ENCODE data around the gene CHM. TPM values are rescaled to one million over a fixed set of nuclear protein-coding genes. Genes with fewer than 3 reads are reported as not detected.

The CHM gene
- polyA plus RNA-seq, 4 donors = 22.1 to 32.9 (median 28.4) TPM

DNA sequence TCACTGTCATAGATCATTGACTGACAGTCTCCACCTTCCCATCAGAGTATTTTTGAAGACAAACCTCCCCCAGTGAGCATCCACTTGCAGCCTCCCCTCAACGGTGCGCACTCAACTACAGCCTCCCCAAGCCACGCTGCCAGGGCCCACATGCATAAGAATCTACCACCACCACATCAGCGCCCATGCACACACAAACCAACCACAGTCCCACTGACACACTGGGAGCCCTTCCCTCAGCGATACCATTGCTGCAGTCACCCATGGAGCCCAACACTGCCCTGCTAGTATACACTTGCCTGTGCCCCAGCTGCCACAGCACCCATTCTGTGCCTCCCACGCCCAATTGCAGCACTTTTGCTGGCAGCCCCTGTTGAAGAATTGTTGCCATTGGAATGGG lies 132.9 kb downstream of the CHM start:
- DNase-seq (ENCODE audit: low read depth in 4 of 4, low spot score in 3 of 4) = no peak

DNA sequence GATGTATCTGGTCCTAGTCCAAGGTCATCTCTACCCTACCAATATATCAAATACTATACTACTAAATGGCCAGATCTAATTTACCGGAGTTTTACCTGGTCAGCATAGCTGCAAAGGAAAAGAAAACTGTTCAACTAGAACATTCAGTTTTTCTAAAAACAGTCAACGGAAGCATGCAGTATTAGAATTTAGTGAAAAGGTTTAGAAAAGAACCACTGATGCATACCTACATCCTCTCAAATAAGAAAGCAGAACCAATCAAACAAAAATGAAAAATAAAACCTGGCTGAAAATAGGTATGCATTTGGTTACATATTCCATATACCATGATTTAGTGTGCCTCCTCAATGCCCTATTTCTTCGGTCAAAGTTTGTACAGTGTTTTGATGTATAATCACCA lies 140.0 kb downstream of the CHM start:
- no peak for DNase-seq (ENCODE audit: low read depth in 4 of 4, low spot score in 3 of 4)

DNA sequence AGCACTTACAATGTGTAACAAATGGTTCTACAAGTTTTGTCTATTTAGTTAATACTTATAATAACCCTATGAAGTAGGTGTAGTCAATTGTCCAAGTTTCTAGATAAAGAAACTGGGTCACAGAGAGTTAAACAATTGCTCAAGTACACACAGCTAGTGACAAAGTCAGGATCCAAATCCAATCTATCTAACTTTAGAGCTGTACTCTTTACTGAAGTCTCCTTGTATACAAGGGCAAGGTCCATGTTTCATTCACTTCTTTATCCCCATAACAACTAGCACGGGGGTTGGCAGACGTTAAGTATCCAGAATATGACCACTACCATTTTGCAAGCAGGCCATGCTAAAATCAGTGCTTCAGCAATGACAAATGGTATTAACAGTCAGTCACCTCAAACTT lies 141.0 kb downstream of the CHM start:
- DNase-seq (ENCODE audit: low read depth in 4 of 4, low spot score in 3 of 4) = no peak

DNA sequence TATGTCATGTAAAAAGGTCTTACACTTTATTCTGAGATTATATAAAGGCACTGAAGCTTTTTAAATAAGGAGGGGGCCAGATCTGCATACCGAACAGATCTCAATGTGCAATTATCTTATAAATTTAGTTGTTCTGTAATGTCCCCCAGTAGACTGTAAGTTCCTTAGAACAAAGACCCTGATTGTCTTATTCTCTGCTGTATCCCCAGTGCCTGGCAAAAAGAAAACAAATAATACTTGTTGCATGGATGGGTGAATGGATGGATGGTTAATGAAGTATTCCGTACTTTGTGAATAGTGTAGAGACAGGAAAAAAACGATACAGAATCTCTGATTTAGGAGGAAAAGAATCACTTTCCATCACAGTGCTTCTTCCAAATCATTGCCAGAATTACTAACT lies 141.5 kb downstream of the CHM start:
- DNase-seq (ENCODE audit: low read depth in 4 of 4, low spot score in 3 of 4) = no peak

DNA sequence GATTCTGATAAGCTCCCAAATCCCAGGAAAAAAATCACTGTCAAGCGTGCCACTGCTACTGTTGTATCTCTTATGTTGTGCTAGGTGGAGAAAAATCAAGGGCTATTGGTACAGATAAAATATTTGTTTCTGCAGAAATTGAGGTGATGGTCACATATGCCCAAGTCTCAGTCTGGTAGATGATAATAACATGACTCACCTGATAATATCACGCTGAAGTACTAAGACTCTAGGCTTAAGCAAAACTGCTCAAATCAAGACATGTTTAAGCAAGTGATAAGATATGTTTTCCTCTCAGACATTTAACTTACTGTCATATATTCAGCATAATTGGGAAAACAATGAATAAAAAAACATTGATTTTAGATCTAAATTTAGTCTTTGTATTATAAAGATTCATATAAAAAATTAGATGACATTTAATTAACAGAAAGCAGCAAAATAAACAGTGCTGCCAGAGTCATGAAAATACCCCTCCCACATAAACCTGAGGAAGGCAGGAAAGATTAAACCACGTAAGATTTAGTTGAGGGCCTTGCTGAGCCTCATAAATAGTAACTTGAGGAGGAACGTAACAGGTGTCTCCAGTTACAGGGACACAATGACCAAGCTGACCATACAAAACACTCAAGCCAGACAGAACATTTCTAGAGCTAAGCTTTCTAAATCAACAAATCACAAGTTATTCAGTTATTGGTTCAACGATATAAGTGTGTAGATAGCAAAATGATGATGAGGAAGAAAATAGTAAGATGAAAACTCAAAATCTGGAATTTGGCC lies 143.5 kb downstream of the CHM start:
- DNase-seq (ENCODE audit: low read depth in 4 of 4, low spot score in 3 of 4) = no peak

DNA sequence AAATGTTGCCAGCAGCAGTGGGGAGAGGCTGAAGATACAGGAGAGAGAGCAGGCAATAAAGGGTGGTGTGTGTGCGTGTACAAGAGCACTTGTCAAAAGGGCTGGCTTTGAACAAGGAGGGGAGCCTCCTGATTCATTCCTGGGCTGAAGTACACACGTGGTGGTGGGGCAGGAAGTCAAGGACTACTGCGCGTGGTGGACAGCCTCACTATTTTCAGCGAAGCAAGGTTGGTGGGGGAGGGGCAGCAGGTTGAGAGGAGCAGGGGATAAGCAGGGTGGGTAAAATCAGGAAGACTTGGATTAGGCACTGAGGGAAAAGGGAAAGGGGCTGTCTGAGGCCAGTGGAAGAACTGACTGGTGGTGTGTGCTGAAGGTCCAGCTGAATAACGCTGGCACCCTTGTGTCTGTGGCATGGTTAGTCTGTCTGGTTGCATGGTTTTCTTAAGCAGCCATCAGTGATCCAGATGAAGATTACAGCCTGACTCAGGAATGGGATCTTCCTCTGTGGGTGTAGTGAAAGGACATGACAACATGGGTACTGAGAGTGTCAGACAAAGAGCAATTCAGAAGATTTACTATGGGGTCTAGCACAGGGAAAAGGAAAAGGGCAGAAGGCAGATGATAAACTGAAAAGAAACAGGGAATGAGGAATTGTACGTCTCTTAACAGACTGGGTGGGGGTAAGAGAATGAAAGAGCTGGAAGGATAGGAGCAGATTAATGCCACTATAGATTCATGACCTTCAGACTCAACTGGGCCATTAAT lies 149.8 kb downstream of the CHM start:
- DNase-seq (ENCODE audit: low read depth in 4 of 4, low spot score in 3 of 4) = no peak

DNA sequence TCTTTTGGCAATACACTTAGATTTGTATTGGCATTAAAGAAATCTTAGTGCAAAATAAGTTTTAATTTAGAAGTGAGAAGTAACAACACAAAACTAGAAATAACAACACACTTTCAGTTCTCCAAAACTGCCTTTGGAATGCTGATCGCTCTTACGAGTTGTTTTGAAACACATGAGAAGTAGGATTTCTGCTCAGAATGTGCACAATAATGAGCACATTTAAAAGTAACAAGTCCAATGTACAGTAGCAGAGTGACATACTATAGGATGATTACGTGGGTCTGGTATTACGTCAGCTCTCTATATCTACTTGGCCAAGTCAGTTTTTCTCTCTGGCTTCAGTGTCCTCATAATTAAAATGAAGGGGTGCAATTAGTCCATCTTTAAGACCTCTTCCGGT lies 164.8 kb downstream of the CHM start:
- DNase-seq (ENCODE audit: low read depth in 4 of 4, low spot score in 3 of 4) = no peak

DNA sequence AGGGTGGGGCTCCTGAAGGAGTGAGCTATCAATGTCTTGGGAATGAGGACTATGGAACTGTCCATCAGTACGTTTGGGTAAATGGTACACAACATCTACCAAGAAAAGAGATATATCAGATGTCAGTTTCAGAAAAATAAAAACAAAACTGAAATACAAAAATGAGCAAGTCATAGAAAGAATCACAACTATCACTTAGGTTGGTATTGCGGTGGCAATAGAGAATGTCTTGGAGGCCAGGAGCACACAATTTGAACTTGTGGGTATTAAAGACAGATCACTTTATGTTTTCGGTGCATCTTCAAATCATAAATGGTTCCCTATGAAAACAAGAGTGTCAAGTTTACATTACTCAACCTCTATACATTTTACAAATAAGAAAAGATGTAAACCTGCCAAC lies 176.8 kb downstream of the CHM start:
- DNase-seq (ENCODE audit: low read depth in 4 of 4, low spot score in 3 of 4) = no peak

DNA sequence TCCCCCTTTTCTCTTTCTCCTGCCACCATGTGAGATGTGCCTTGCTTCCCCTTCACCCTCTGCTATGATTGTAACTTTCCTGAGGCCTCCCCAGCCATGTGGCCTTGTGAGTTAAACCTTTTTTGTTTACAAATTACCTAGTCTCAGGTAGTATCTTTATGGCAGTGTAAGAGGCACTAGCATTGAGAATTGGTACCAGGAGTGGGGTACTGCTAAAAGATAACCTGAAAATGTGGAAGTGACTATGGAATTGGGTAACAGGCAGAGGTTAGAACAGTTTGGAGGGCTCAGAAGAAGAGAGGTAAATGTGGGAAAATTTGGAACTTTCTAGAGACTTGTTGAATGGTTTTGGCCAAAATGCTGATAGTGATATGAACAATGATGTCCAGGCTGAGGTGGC lies 182.0 kb downstream of the CHM start:
- DNase-seq (ENCODE audit: low read depth in 4 of 4, low spot score in 3 of 4) = no peak

DNA sequence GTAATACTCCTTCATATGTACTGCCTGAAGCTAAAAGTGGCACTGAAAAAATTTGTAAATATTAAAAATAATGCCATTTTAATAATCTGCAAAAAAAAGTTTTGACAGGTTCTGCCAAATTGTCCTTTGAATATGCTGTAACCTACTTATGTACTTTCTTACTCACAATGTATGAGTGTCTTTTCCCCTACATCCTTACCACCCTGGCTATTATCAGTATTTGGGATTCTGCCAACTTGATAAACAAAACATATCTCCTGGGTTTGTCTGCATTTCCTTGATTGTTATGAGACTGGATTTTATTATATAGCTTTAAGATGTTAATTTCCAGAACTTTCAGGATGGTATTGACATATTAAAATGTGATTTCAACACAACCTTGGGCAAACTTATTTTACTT lies 187.9 kb downstream of the CHM start:
- DNase-seq (ENCODE audit: low read depth in 4 of 4, low spot score in 3 of 4) = no peak

DNA sequence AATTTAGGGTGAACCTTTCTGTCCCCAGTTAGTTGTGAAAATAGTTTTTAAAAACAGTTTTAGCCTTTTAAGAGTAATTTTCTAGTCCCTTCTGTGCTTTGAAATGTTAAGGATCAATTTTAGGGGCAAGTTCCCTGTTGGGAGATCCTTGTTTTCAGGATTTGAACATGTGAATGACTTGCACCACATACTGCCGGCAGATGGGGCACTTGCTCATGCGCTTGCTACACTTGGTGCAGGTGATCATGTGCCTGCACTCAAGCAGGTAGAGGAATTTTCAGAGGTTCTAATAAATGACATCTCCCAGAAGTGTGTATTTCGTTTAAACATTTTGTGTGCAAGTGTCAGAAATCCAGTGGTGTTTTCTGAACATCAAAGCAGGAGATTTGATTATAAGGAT lies 195.9 kb downstream of the CHM start:
- no peak for DNase-seq (ENCODE audit: low read depth in 4 of 4, low spot score in 3 of 4)

DNA sequence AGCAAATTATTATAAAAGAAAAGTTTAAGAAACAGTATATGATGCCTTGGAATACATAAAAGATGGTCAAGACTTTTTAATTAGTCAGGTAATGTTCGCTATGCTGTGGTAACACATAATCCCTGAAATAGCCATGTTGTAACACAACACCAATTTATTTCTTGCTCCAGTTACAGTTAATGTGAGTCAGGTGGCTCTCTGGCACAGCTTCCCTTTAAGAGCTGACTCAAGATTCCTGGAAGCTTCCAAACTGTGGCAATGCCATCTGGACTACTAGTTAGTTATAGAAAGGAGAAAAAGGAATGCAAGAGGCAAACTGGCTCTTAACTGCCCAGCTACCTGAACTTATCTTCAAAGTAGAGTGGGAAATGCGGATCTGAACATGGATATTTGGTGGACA lies 210.5 kb downstream of the CHM start:
- no peak for DNase-seq (ENCODE audit: low read depth in 4 of 4, low spot score in 3 of 4)

DNA sequence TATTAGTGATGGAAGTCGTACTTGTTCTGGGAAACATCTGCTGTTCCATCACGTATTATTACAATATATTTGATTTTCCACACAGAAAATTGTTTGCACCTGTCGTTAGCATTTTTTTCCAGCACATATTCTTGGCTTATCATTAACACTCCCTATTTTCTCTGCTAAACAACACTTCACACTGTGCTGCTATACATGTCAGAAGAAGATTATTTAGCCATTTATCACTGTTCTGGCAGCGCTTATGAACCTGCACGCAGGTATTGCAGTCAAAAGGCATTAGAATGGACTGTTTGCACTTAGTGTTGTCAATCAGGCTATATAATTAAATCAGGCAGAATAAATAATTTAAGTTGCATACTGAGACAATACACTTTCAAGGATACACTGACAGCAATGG lies 218.6 kb downstream of the CHM start:
- DNase-seq (ENCODE audit: low read depth in 4 of 4, low spot score in 3 of 4) = no peak

DNA sequence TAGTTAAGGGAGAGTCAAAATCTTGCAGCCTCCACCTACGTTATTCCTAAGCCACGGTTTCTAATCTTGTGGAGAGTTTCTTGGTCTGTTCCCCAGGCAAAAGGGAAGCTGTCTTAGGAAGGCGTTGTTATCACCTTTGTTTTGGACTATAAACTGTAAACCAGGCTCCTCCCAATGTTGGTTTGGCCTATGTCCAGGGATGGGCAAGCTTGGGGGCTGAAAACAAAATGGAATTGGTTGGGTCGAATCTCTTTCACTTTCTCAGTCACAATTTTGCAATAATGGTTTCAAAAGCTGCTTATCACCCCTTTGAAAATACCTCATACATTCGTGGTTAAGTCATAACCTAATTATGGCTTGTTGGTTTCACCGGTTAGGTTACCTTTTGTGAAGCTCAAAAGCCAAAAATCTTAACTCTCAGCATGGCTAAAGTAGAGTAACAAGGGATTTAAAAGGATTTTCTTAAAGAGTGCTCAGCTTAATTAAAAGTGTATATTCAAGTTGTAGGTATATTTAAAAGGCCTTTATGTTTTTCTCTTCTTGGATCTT lies 232.1 kb downstream of the CHM start:
- DNase-seq (ENCODE audit: low read depth in 4 of 4, low spot score in 3 of 4) = no peak

Other genes with a start within 250 kb of the CHM start
- gene DACH2, start 100.9 kb upstream of the CHM start, polyA plus RNA-seq (ENCODE audit: insufficient read length in 4 of 4) = 10 to 100 TPM in 3 of 4 donors, under 1 TPM in 1; 0.64 to 34.3 (median 24.6) TPM

All from left renal pelvis (tissue), 4 donors.